ENCODE results near the gene RASAL2.
"Not testable (repeated sequence)": the region's sequence is repeated elsewhere in the genome, so short reads cannot be mapped to it uniquely, and the experiment has no call there.

DNA sequence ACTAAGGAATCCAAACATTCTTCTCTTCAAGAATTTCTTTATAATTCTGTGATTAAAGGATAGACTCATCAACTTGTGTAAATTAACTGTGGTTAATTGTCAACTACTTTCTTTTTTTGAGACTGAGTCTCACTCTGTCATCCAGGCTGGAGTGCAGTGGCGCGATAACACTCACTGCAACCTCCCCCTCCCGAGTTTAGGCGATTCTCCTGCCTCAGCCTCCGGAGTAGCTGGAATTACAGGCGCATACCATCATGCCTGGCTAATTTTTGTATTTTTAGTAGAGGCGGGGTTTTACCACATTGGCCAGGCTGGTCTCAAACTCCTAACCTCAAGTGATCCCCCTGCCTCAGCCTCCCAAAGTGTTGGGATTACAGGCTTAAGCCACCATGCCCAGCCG is 296.4 kb downstream of the RASAL2 start:
- not testable (repeated sequence) for TF ChIP-seq POLR2AphosphoS5 (IDR thresholded peaks at IDR 0.05; ENCODE audit: low read depth, low read length); POLR2A (IDR thresholded peaks at IDR 0.05; ENCODE audit: low read depth, low read length); TAF1 (IDR thresholded peaks at IDR 0.05; ENCODE audit: low read depth, low read length); SPI1 (IDR thresholded peaks at IDR 0.05; ENCODE audit: low read depth, low read length); POU2F2 (IDR thresholded peaks at IDR 0.05; ENCODE audit: low read depth, low read length); PAX5 (IDR thresholded peaks at IDR 0.05; ENCODE audit: insufficient read depth, low read length, severe bottlenecking)

All from GM12891 (cell line).